ENCODE results near the gene TPRA1.
"Not testable (repeated sequence)": the region's sequence is repeated elsewhere in the genome, so short reads cannot be mapped to it uniquely, and the experiment has no call there.

The TPRA1 gene

GRCh38 chr3:127535901-127536829 is 54.4 kb downstream of the TPRA1 start:
- DNase-seq: no peak

GRCh38 chr3:127535106-127535785 is 55.3 kb downstream of the TPRA1 start:
- no peak for DNase-seq

- no peak for DNase-seq
Measured at GRCh38 chr3:127534564-127534963, 56.0 kb downstream of the TPRA1 start.

GRCh38 chr3:127534161-127534451 is 56.4 kb downstream of the TPRA1 start:
- DNase-seq: no peak

- DNase-seq: no peak
Measured at GRCh38 chr3:127532561-127533203, 57.9 kb downstream of the TPRA1 start.

- DNase-seq: no peak
Measured at GRCh38 chr3:127531821-127532220, 58.7 kb downstream of the TPRA1 start.

- not testable (repeated sequence) for DNase-seq
Measured at GRCh38 chr3:127530863-127531262, 59.7 kb downstream of the TPRA1 start.

GRCh38 chr3:127529346-127530188 is 61.0 kb downstream of the TPRA1 start:
- DNase-seq: no peak

- DNase-seq: no peak
Measured at GRCh38 chr3:127525373-127525772, 65.2 kb downstream of the TPRA1 start.

- DNase-seq: no peak
Measured at GRCh38 chr3:127524296-127524896, 66.1 kb downstream of the TPRA1 start.

Measured in T-helper 2 cell (primary cell).